Measurements from ENCODE around the gene LDLRAP1.
"Not testable (repeated sequence)": the region's sequence is repeated elsewhere in the genome, so short reads cannot be mapped to it uniquely, and the experiment has no call there.

Gene LDLRAP1

DNA sequence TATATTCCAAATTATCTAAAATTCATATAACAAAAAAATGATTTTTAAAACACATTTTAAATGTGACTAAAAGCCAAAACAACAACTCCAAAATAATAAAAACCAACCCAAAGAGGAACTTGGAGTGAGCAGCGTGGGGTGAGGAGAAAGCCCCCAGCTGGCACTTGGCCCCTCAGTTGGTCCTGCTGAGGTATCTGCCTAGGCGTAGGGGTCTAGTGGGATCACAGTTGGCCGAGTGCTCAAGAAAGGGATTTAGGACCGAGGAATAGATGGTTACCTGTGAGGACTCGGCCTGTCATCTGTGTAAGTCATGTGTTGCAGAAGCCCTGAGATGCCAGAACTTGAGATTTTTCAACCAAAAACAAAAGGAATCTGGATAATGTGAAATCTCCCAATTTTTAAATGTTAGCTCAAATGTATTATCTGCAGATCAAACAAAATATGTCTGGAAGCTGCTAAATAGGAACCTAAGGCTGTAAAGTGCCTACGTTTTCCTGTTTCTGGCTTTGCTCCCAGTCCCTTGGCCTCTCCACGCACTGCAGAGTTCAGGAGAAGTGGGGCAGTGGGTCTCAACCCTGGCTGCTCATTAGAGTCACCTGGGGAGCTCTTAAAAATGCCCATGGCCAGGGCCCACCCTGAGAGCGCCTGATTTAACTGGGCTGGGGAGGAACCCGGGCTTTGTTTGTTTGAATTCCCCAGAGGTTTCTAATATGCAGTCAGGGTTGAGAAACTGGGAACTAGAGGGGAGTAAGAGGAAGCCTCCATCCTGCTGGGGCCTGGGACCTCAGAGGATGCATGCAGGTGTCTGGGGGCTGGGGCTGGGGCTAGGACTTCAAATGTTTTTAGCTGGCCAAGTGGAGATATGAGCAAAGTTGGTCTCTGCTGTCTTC is 38.5 kb upstream of the LDLRAP1 start:
- H3K27me3 ChIP-seq (ENCODE audit: control insufficient read depth, low read length) = no peaks in the 10 kb centered on the region
- H3K9me2 ChIP-seq (replicated peaks; ENCODE audit: control insufficient read depth, low read length) = no peaks in the 10 kb centered on the region
- no peaks in the 10 kb centered on the region for H3K79me2 ChIP-seq (ENCODE audit: control insufficient read depth, low read length)
- no peak overlapping the region for H3K27ac ChIP-seq (ENCODE audit: low read depth, low read length)
- H3F3A ChIP-seq (ENCODE audit: control insufficient read depth, insufficient read depth) = peaks cover 4% of the 10 kb centered on the region; the same call in 1 of the 2 replicates
- H4K20me1 ChIP-seq (ENCODE audit: control insufficient read depth, insufficient read depth, low read depth, low read length) = no peaks in the 10 kb centered on the region
- H3K4me3 ChIP-seq (ENCODE audit: low read length) = 0 out of 2 replicates have a peak overlapping the region, but pooled peaks have one; percentile 7
- peaks cover 20% of the 10 kb centered on the region for H3K4me1 ChIP-seq (ENCODE audit: control insufficient read depth, low read length)
- no peaks in the 10 kb centered on the region for H3K9me3 ChIP-seq (ENCODE audit: control insufficient read depth, insufficient read depth, low read length)
- no peak for TF ChIP-seq CTCF (IDR thresholded peaks at IDR 0.05; ENCODE audit: low read depth, low read length, poor library complexity, severe bottlenecking)
- no peak for TF ChIP-seq EZH2phosphoT487 (IDR thresholded peaks at IDR 0.05; ENCODE audit: borderline replicate concordance, low read length)
- peaks cover 23% of the 10 kb centered on the region for H3K36me3 ChIP-seq (ENCODE audit: control insufficient read depth, low read length)
- peak overlapping the region; percentile 50 for H3K4me2 ChIP-seq (ENCODE audit: low read length)

GRCh38 chr1:25505656-25506385 is 37.6 kb upstream of the LDLRAP1 start:
- peaks cover 4% of the 10 kb centered on the region; the same call in 1 of the 2 replicates for H3F3A ChIP-seq (ENCODE audit: control insufficient read depth, insufficient read depth)

DNA sequence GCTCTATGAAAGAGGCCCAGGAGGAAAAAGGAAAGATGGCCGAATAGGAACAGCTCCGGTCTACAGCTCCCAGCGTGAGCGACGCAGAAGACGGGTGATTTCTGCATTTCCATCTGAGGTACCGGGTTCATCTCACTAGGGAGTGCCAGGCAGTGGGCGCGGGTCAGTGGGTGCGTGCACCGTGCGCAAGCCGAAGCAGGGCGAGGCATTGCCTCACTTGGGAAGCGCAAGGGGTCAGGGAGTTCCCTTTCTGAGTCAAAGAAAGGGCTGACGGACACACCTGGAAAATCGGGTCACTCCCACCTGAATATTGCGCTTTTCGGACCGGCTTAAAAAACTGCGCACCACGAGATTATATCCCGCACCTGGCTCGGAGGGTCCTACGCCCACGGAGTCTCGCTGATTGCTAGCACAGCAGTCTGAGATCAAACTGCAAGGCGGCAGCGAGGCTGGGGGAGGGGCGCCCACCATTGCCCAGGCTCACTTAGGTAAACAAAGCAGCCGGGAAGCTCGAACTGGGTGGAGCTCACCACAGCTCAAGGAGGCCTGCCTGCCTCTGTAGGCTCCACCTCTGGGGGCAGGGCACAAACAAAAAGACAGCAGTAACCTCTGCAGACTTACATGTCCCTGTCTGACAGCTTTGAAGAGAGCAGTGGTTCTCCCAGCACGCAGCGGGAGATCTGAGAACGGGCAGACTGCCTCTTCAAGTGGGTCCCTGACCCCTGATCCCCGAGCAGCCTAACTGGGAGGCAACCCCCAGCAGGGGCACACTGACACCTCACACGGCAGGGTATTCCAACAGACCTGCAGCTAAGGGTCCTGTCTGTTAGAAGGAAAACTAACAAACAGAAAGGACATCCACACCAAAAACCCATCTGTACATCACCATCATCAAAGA is 36.6 kb upstream of the LDLRAP1 start:
- H3K9me2 ChIP-seq (replicated peaks; ENCODE audit: control insufficient read depth, low read length); H3K4me3 ChIP-seq (ENCODE audit: low read length); H3K9me3 ChIP-seq (ENCODE audit: control insufficient read depth, insufficient read depth, low read length); H3K79me2 ChIP-seq (ENCODE audit: control insufficient read depth, low read length); H3K36me3 ChIP-seq (ENCODE audit: control insufficient read depth, low read length); H3K4me2 ChIP-seq (ENCODE audit: low read length); H3K27me3 ChIP-seq (ENCODE audit: control insufficient read depth, low read length); H3F3A ChIP-seq (ENCODE audit: control insufficient read depth, insufficient read depth); H4K20me1 ChIP-seq (ENCODE audit: control insufficient read depth, insufficient read depth, low read depth, low read length); H3K27ac ChIP-seq (ENCODE audit: low read depth, low read length): not testable (repeated sequence)
- peaks cover 20% of the 10 kb centered on the region for H3K4me1 ChIP-seq (ENCODE audit: control insufficient read depth, low read length)

More at GRCh38 chr1:25505656-25506385, 37.6 kb upstream of the LDLRAP1 start:
- H3K9me2 ChIP-seq (replicated peaks; ENCODE audit: control insufficient read depth, low read length) = no peaks in the 10 kb centered on the region
- H4K20me1 ChIP-seq (ENCODE audit: control insufficient read depth, insufficient read depth, low read depth, low read length) = no peaks in the 10 kb centered on the region
- H3K27ac ChIP-seq (ENCODE audit: low read depth, low read length) = no peak overlapping the region
- no peaks in the 10 kb centered on the region for H3K27me3 ChIP-seq (ENCODE audit: control insufficient read depth, low read length)
- TF ChIP-seq CTCF (IDR thresholded peaks at IDR 0.05; ENCODE audit: low read depth, low read length, poor library complexity, severe bottlenecking) (no peak), EZH2phosphoT487 (IDR thresholded peaks at IDR 0.05; ENCODE audit: borderline replicate concordance, low read length) (no peak)
- H3K36me3 ChIP-seq (ENCODE audit: control insufficient read depth, low read length) = peaks cover 17% of the 10 kb centered on the region
- H3K9me3 ChIP-seq (ENCODE audit: control insufficient read depth, insufficient read depth, low read length) = no peaks in the 10 kb centered on the region
- H3K4me1 ChIP-seq (ENCODE audit: control insufficient read depth, low read length) = peaks cover 20% of the 10 kb centered on the region
- 0 out of 2 replicates have a peak overlapping the region, but pooled peaks have one; percentile 7 for H3K4me3 ChIP-seq (ENCODE audit: low read length)
- H3K79me2 ChIP-seq (ENCODE audit: control insufficient read depth, low read length) = no peaks in the 10 kb centered on the region
- H3K4me2 ChIP-seq (ENCODE audit: low read length) = peak overlapping the region; percentile 50

All from DOHH2 (cell line).